Measurements from ENCODE around the gene ANXA2R. TPM values are rescaled to one million over a fixed set of nuclear protein-coding genes. Genes with fewer than 3 reads are reported as not detected.

Gene ANXA2R
- total RNA-seq, 1 experiment from 2014 or later = 8.9 TPM

- POLR2A ChIA-PET (ENCODE audit: unreplicated experiment) = interaction anchor here (1.0 kb wide), 1 partner anchor 12 kb away, joined by 3 read pairs; no protein-coding TSS in a partner anchor
- CTCF ChIA-PET = interaction anchor here (2.2 kb wide), 1 partner anchor 109 kb away, joined by 13 read pairs; no protein-coding TSS in a partner anchor
- Histone ChIP-seq H3K27me3 (ENCODE audit: low read length) (no peaks in the 10 kb centered on the region), H3K4me3 (ENCODE audit: low read length) (peak overlapping the region; percentile 80), H3K27ac (ENCODE audit: low read length) (no peak overlapping the region), H3K9ac (ENCODE audit: low read length) (no peak overlapping the region), H3K9me2 (replicated peaks; ENCODE audit: low read length) (no peaks in the 10 kb centered on the region), H3K9me3 (ENCODE audit: low read length) (no peaks in the 10 kb centered on the region), H2AFZ (ENCODE audit: low read length) (no peak overlapping the region), H3K4me1 (ENCODE audit: insufficient read depth, low read length) (peaks cover 28% of the 10 kb centered on the region), H3K79me2 (ENCODE audit: low read length) (peaks cover 61% of the 10 kb centered on the region), H3K36me3 (ENCODE audit: low read depth, low read length) (no peaks in the 10 kb centered on the region), H3K4me2 (ENCODE audit: low read length) (peak overlapping the region; percentile 91), H3F3A (ENCODE audit: low read length, unreplicated experiment) (peaks cover 4% of the 10 kb centered on the region), H4K20me1 (ENCODE audit: low read length) (no peaks in the 10 kb centered on the region)
- BruUV-seq (replicated peaks) = no TSS peak
- TF ChIP-seq EZH2 (IDR thresholded peaks at IDR 0.05; ENCODE audit: low read length, unreplicated experiment) (no peak), EZH2phosphoT487 (IDR thresholded peaks at IDR 0.05; ENCODE audit: borderline replicate concordance, low read length) (no peak), CTCF (conservative IDR thresholded peaks at IDR 0.05; ENCODE audit: low read depth, low read length) (no peak)
- intact Hi-C loops (cut with micrococcal nuclease) = no loop called here
- ATAC-seq (no peak), DNase-seq (no peak)
These were observed 19.0 kb downstream of the ANXA2R start for GRCh38 chr5:43021151-43021550.

GRCh38 chr5:43020399-43020746, 19.7 kb downstream of the ANXA2R start:
- peak; percentile 41 for ATAC-seq
- ChIA-PET POLR2A (ENCODE audit: unreplicated experiment) (interaction anchor here (0.6 to 1.6 kb wide), 5 partner anchors 11 to 511 kb away, joined by 3 to 9 read pairs (median 4); partner anchors contain the start of gene ANXA2R), CTCF (interaction anchor here (0.5 to 2.2 kb wide), 6 partner anchors 21 to 352 kb away, joined by 3 to 13 read pairs (median 5); no protein-coding TSS in a partner anchor)
- peak overlapping the region; percentile 94 for H2AFZ ChIP-seq (ENCODE audit: low read length)
- TF ChIP-seq EZH2phosphoT487 (IDR thresholded peaks at IDR 0.05; ENCODE audit: borderline replicate concordance, low read length) (no peak), EZH2 (IDR thresholded peaks at IDR 0.05; ENCODE audit: low read length, unreplicated experiment) (no peak), CTCF (conservative IDR thresholded peaks at IDR 0.05; ENCODE audit: low read depth, low read length) (no peak)
- H3K9me2 ChIP-seq (replicated peaks; ENCODE audit: low read length) = no peaks in the 10 kb centered on the region
- peak overlapping the region; percentile 91 for H3K4me2 ChIP-seq (ENCODE audit: low read length)
- no peaks in the 10 kb centered on the region for H4K20me1 ChIP-seq (ENCODE audit: low read length)
- no peaks in the 10 kb centered on the region for H3K36me3 ChIP-seq (ENCODE audit: low read depth, low read length)
- intact Hi-C loops (cut with micrococcal nuclease) = loop anchor here (1.0 kb wide), 3 partner anchors 20 to 108 kb away; partner anchors contain the start of gene ANXA2R
- H3F3A ChIP-seq (ENCODE audit: low read length, unreplicated experiment) = peaks cover 4% of the 10 kb centered on the region
- peaks cover 34% of the 10 kb centered on the region for H3K4me1 ChIP-seq (ENCODE audit: insufficient read depth, low read length)
- DNase-seq = no peak
- H3K4me3 ChIP-seq (ENCODE audit: low read length) = peak overlapping the region; percentile 80
- no peaks in the 10 kb centered on the region for H3K27me3 ChIP-seq (ENCODE audit: low read length)
- H3K9me3 ChIP-seq (ENCODE audit: low read length) = no peaks in the 10 kb centered on the region
- BruUV-seq (replicated peaks) = no TSS peak
- H3K9ac ChIP-seq (ENCODE audit: low read length) = peak overlapping the region; percentile 77
- peaks cover 62% of the 10 kb centered on the region for H3K79me2 ChIP-seq (ENCODE audit: low read length)
- H3K27ac ChIP-seq (ENCODE audit: low read length) = peak overlapping the region; percentile 85
